ENCODE results near the gene STIMATE. TPM values are rescaled to one million over a fixed set of nuclear protein-coding genes. Genes with fewer than 3 reads are reported as not detected.

Gene STIMATE
- total and polyA plus RNA-seq, 9 of the 15 experiments (the other 6 are each of a cell fraction or from before 2014, with no cell fraction given), result 0.14 to 7.7 (median 4.9) TPM

DNA sequence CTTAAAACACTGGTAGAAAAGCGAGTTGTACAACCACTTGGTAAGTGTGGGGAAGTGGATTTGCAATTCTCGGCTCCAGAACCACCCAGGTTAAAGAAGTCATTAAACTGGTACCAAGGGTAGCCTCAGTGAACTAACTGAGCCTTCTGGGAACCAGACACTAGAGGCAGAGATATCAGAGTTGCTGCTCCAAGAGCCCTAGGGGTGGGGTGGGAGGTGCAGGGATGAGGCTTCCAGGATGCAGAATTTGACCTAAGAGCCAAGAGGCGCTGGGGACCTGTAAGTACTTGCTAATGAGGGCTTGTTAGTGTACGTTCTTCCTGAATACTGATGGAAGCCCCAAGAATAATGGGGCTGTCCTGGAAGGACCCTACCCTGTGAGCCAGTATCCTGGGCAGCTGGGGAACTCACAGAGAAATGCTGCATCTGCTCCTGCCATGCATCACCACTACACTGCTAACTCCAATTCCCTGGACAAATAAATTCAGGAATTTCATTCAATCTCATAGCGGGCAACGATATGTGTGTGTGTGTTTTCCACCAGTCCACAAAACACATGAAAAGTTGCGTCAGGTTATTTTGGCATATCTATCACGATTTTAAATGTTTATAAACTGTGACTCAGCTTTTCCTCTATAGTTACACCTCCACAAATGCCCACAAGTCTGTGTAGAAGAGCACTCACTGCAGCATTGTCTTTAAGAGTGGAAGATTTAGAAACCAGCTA lies 23.8 kb downstream of the STIMATE start (continued):
- TF ChIP-seq YY1 (IDR thresholded peaks at IDR 0.05; ENCODE audit: borderline replicate concordance in 1 of 3, control insufficient read depth in 1 of 3, extremely low read depth in 1 of 3, insufficient read depth in 3 of 3, insufficient read length in 1 of 3, insufficient replicate concordance in 2 of 3, low read depth in 1 of 3, low read length in 2 of 3), result no peak
- no peak for TF ChIP-seq TSC22D4 (tag; IDR thresholded peaks at IDR 0.05)
- no peak for TF ChIP-seq ELK1 (CRISPR knock-in tag; IDR thresholded peaks at IDR 0.05)
- no peak for TF ChIP-seq ZBTB2 (IDR thresholded peaks at IDR 0.05)
- peak; percentile 45 for TF ChIP-seq CEBPB (tag; IDR thresholded peaks at IDR 0.05)
- TF ChIP-seq CAMTA2 (CRISPR knock-in tag; conservative IDR thresholded peaks at IDR 0.05), result no peak
- 0 out of 2 replicates have a peak, but pooled peaks have one; percentile 13 for TF ChIP-seq HMBOX1 (IDR thresholded peaks at IDR 0.05)
- no peak for TF ChIP-seq CCNT2 (IDR thresholded peaks at IDR 0.05; ENCODE audit: borderline replicate concordance, extremely low read depth, insufficient read length, low read depth, low read length)
- TF ChIP-seq RERE (CRISPR knock-in tag; IDR thresholded peaks at IDR 0.05; ENCODE audit: borderline replicate concordance), result no peak

All from K562 (cell line).